HG03520 (cell line): Measurements from ENCODE around the gene APOL2.
"Not testable (repeated sequence)": the region's sequence is repeated elsewhere in the genome, so short reads cannot be mapped to it uniquely, and the experiment has no call there.

Experiments
- ATAC-seq: cut with Tn5 transposase; IDR thresholded peaks from one replicate; pipeline ENCODE4 v1.9.1; 2021; ENCODE audit warnings: mild to moderate bottlenecking, moderate library complexity; ENCODE audit not compliant: unreplicated experiment

Gene APOL2

DNA sequence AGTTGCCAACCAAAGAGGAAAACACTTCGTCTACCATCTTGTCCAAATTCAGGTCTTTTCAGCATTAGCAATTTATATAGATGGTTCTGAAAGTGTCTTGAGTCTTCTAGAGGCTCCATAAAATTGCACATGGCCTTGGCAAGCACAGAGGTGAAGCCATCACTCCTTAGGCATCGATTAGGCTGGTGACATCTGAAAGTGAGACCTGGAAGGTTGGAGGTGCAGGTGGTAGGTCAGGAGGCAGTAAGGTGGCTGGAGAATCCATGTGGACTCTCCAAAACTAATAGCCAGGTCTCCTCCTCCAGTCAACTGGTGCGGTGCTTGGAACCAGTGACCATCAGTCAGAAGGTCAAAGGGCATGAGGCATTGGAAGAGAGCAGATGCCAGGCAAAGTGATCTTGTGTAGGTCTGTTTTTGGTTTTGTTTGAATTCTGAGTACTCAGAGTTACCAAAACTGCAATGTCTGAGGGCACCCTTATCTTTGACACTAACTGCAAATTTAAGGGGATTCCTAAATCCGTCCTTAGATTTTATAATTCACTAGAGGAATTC lies 6.6 kb upstream of the APOL2 start:
- no peak for ATAC-seq

DNA sequence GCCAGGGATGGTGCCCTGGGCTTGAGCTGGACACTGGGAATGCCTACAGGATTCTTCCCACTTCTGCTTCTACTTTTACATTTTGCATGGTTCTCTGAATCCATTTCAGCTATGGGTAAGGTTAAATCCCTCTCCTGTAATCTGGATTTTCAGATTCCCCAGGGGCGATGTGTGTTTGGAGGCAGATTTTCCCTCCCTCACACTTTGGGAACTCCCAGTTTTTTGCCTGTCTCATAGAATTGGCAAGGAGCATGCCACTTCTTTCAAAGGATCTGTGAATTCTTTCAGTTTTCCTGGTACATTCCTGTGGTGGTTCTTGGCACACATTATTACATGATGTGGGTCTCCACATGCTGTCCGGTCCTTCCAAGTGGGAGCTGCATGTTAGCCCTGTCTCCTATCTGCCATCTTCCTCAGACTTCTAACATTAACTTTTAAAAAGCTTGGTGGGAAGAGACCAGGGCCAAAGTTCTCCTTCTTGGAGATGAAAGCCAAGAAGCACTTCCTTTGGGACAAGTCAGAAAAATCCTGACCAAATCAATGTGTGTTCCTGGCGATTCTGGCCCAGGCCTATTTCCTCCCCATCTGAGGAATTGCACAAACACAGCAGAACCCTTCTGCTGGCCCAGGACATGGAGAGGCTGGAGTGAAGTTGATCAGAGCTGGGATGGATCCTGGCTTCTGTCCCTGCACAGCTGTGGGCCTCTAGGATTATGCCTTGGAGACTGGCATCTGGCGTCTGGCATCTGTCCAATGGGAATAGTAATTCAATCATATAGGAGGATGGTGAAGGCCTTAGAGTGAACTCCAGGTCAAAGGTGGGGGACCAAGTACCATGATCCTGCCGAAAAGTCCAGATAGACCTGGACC lies 5.4 kb upstream of the APOL2 start:
- ATAC-seq = no peak

DNA sequence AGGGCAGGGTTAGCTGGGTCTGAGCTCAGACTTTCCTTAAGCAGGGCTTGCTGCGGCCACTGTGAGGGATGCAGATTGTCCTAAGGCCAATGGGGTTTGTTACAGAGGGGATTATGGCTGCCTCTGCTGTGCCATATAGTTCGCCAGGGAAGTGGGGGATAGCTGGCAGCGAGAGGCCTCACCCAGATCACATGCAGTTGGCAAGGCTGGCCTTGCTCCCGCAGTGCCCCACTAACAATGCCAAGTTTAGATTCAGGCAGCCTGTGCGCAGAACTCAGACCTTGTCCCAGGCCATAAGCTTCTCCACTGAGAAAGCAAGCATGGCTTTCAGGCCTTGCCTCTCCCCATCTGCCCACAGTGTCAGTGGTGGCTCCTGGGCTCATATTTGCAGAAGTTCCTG lies 4.7 kb upstream of the APOL2 start:
- no peak for ATAC-seq

DNA sequence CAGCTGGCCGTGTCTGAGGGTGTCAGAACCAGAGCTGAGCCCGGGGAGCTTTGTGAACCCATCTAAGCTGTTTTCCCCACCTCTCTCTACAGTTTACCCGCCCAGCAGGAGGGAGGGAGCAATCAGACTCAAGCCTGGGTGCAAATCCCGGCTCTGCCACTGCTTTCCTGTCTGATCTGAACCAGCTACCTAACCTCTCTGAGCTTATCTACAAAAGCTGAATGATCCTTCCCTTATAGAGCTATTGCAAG lies 252 bp downstream of the APOL2 start:
- no peak for ATAC-seq

DNA sequence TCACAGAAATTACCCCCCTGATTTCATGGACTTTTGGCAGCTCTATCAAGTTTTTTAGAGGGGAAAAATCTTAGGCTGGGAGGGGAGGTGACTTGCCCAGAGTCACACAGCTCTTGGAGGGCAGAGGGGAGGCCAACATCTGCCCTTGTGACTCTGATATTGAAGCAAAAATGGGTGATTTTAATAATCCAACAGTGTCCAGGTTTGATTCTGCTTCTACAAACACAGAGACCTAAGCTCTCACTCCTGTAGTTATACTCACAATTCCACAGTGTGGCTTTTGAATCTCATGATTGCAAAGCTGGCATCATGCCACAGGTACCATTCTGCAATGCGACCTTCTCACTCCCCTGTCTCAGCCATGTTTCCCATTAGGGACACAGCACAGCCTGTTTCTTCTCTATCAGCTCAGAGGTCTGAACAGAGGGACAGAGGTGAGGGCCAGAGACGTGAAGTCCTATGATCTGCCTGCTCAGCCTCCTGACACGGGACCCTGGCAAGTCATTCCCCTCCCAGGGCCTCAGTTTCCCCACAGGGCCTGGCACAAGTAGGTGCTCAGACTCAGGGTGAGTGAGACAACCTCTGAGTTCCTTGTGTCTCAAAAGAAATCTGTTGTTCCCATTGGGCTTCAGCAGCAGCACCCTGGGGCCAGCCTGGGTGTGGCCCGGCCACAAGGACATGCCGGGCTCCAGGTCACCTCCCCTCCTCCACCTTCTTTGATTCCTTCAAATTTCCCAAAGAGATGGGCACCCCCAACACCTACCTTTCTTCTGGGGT lies 766 bp downstream of the APOL2 start:
- no peak for ATAC-seq

DNA sequence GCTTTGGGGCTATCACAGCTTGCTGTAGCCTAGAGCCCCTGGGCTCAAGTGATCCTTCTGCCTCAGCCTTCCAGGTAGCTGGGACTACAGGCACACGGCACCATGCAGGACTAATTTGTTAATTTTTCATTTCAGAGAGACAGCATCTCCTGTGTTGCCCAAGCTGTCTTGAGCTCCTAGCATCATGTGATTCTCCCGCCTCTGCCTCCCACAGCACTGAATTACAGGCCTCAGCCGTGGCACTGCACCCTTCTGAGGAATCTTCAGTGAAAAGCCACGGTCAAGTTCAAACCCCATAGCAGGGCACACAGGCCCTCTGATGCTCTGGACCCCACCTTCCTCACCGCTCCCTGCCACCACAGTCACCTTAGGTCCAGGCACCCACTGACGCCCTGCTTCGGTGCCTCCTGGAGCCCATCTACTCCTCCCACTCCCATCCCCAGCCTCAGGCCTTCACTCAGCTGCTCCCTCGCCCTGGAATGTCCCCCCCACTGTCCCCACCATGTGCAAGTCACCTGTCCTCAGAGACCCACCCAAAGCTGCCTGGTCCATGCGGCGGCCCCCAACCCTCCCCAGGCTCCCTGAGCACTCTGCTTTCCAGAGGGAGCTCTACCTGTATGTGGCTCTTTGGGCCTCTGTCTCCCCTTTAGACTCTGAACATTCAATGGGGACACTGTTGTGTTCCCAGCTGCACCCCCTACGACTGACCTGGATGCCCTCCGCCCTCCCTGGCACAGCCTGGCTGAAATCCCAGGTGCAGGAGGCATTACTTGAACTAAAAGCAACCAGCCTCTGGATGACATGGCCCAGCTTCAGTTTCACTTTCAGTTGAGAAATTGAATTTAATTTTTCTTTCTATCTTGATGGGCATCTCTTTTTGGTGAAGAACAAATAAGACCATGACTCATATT lies 1.6 kb downstream of the APOL2 start:
- no peak for ATAC-seq

DNA sequence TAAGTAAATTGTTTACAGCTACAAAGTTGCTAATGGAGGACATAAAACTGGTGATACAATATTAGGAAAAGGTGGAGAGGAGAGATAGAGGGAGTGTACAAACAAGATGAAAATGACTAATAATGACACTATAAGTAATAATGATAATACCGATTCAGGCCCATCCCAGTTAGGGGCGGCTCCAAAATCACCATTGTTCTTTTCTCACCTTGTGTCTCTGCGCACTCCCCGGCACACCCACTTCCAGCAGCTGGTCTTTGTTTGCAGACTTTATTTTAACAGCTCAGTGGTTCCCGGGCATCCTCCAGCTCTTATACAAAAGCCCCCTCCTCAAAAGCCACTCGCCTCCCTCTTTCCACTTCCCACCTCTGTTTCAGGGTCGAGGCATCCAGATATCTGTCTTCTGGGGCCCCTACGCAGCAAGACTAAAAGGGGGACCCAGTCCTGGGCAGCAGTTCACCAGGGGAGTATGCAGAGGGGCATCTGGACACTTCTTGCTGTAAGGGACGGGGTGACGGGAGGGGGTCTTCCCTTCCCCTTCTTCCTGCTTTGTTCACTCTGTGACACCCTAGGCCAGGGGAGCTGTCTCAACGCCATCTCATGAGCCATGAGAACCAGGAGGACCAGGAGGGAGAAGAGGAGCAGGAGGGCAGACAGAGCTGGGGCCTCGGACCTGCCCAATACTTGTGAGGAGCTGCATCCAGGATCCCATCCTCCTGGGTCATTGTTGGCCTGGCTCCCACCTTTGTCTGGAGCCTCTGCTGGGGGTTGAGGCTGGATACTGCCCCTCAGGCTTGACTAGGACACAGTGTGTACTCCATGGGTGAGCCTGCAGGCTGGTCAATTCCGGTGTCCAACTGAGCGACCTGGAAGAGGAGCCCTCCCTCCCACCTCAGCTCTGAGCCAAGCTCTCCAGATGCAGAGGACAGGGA lies 2.7 kb downstream of the APOL2 start:
- no peak for ATAC-seq

DNA sequence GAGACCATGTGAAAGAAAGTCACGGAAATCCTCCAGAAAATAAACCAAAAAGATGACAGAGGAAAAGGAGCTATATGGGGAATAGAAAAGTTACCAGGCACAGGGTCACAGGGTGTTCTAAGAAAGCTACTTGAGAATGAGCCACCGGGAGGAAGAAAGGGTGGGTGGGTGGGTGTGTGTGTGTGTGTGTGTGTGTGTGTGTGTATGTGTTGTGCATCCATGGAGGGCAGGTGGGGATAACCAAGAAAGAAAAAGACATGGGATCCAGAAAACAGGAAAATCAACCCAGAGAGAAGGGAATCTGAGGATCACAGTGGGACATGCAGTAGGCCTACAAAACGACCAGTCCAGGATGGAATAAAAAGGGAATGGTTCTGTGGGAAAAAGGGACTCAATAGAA lies 3.7 kb downstream of the APOL2 start:
- no peak for ATAC-seq

DNA sequence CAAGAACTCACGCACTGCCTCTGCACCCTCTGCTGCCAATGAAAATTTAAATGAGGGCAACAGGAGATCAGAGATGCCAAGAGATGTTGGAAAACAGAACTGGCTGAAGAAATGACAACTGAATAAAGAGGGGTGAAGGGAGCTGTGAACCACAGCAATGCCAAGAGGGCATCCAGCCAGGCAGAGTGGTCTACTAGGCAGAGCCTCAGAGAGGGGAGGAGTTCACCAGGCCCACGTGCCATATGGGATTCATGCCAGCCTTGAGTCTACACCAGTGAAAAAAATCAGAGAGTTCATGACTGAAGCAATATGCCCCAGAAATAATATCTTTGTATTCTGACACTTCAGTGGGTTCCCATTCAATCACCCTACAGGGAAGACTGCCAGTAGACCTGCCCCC lies 4.4 kb downstream of the APOL2 start:
- no peak for ATAC-seq

DNA sequence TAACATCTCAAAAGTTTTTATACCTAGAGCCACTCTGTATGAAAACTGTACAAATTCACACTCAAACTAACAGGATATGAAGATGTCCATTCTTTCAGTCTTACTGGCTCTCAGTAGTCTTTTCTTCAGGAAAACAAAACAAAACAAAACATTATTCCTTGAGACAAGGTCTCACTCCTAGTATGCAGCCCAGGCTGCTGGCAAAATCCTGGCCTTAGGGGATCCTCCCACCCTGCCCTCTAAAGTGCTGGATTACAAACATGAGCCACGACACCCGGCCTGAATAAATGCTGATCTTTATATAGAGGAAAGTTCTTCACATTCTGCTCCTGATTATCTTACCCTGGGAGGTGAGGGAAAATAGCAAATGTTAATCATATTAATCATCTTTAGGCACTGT lies 5.1 kb downstream of the APOL2 start:
- ATAC-seq = no peak

DNA sequence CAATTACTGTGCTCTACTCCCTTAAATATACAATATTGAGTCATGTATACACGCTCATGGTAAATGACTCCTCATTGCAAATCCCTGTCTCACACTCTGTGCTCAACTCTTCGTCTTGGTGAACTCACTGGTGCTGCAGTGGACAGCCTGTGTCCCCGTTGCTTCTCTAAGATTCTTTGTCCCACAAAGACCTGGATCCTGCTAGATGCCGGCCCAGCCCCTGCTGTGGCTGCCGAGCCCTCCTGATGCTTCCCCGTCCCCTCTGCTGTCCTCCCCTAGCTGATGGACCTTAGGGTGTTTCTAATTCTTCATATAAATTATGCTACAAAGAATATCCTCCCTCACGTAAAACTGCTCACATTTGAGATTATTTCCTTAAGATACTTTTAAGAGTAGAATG lies 5.5 kb downstream of the APOL2 start:
- ATAC-seq = no peak

DNA sequence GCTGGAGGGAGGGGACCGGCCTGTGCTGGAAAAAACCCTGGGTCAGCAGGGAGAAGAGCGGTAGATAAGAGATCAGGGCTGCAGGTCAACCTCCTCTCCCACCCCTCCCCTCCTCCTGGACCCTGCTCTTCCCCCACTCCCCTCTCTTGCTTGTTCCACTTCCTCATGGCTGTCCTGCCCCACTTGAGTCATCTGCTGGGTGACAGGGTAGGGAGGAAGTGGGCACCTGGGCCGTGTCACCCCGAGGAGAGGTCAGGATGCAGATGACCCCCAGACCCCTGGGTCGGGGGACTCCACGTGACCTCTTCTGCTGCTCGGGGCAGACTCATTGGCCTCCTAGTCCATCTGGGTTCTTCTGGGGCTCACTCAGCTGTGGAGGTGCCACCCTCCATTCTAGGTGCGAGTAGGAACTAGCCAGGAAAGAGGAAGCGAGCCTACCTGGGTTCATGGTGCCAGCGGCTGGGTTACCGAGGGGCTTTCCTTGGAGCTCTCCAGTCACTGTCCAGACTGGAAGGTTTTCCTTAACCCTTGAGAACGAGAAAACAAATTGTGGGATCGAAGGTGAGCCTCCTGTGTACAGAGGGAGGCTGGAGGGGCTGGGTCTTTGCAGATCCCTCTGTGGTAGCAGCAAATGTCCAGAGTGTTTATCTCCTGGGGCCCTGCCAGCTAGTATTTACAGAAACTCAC lies 6.5 kb downstream of the APOL2 start:
- ATAC-seq = no peak

DNA sequence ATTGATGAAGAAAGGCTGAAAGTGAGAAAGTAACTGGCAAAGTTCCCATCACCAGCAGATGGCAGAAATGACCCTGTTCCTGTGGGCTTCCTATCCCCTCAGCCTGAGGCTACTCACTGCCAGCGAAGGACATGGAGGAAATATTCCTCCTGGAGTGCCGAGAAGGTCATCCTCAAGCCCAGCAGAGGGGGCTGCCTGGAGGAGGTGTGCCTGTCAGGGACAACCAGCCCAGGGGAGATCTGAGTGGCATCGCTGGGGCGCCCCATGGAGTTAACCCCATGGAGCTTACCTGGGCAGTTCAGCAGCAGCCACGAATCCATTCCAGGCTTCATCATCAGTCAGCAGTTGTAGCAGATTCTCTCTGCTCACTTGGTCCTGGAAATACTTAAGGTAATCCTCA lies 8.3 kb downstream of the APOL2 start:
- ATAC-seq = not testable (repeated sequence)

DNA sequence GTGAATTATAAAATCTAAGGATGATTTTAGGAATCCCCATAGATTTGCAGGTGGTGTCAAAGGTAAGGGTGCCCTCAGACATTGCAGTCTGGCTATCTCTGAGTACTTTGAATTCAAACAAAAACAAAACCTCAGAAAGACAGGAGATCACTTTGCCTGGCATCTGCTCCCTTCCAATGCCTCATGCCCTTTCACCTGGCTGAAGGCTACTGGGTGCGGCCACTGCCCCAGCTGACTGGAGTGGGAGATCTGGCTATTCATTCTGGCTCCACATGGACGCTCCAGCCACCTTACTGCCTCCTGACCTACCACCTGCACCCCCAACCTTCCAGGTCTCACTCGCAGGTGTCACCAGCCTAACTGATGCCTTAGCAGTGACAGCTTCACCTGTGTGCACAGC lies 9.7 kb downstream of the APOL2 start:
- ATAC-seq = not testable (repeated sequence)

DNA sequence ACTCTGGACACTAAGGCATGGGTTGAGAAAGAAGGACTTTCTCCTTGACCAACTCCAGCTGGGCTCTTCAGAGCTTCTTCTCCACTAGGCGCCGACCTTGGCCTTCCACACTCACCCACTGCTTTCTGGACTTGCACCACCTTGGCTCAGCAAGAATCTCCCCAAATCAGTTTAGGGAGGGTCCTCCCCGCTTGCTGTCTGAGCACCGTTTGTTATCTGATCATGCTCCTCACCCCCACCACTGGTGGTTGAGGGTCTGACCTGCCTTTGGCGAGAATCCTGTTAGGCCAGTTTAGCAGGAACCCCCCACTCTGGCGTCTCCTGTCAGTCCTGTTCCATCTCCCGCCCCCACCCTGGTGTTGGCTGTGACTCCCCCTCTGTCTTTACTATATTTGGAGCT lies 10.4 kb downstream of the APOL2 start:
- ATAC-seq = no peak

DNA sequence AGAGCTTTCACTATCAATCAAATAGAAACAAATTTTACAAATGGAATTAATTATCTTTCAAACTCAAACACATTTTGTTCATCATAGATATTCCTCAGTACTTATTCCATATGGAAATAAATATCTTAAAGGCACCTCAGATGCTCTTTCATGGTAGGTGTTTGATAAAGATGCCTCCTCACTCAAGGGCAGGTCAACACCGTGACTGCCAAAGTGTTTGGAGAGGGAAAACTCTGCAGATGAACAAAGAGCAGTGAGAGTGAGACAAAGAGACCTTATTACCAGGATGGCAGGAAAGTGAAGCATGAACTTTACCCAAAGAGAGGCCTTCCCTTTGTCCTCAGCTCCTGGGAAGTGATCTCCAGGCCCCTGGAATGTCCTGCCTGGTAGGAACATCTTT lies 11.0 kb downstream of the APOL2 start:
- not testable (repeated sequence) for ATAC-seq

DNA sequence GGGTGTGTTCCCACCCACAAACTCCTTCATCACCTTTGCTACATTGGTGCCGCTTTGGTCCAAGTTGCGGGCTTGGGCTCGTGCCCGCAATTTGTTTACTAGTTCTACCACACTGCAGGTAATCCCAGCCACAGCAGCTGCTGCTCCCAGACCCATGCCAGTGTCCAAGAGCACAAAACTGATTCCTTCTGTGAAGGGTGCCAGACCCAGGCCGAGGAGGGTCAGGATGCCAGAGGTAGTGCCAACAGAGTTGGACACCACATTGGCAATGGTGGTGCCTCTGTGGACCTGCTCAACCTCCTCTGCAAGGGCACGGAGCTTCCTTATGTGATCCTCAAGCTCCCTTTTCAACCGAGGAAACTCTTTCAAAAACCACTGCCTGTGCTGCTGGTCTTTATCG lies 11.5 kb downstream of the APOL2 start:
- ATAC-seq = no peak

DNA sequence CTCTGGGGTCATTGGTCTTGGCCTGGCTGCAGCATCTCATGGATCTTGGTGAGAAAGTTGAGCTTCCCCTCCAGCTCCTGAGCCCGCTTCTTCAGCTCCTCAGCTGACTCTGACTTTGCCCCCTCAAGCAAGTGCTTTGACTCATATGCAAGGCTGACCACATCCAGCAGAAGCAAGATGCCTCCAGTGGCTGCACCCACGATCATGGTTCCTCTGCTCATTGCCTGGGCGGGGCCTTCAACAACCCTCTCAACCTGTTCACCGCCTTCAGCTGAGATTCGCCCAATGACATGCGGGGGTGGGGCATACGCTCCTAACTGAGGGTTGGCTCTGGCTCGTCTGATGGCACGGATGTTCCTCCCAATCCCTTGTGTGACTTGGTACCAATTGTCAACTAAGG lies 11.9 kb downstream of the APOL2 start:
- no peak for ATAC-seq

DNA sequence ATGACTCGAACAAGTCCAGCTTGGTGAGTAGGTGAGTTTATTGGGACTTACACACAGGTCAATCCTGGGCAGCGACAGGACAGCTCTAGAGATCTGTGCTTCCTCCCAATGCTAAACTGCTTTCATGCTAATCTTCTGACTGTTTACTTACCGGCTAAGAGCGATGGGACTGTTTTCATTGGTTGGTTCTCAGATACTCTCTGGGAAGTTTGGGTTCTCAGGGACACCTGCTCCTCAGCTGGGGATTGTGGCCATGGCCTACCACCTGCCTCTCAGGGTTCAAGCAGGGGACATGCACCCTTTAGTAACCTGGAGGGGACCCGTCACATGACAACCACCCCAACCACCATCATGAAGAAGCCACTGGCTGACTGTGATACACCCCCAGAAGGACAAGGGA lies 13.1 kb downstream of the APOL2 start:
- no peak for ATAC-seq
